Measurements from ENCODE around the gene RAB28.

GRCh38 chr4:13496605-13497004, 12.5 kb upstream of the RAB28 start:
- TF ChIP-seq, protein P1, sequence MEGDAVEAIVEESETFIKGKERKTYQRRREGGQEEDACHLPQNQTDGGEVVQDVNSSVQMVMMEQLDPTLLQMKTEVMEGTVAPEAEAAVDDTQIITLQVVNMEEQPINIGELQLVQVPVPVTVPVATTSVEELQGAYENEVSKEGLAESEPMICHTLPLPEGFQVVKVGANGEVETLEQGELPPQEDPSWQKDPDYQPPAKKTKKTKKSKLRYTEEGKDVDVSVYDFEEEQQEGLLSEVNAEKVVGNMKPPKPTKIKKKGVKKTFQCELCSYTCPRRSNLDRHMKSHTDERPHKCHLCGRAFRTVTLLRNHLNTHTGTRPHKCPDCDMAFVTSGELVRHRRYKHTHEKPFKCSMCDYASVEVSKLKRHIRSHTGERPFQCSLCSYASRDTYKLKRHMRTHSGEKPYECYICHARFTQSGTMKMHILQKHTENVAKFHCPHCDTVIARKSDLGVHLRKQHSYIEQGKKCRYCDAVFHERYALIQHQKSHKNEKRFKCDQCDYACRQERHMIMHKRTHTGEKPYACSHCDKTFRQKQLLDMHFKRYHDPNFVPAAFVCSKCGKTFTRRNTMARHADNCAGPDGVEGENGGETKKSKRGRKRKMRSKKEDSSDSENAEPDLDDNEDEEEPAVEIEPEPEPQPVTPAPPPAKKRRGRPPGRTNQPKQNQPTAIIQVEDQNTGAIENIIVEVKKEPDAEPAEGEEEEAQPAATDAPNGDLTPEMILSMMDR (IDR thresholded peaks at IDR 0.05) = no peak
- TF ChIP-seq POLR2A (IDR thresholded peaks at IDR 0.05) = no peak

Data from uterus (tissue), 2 donors.